ENCODE data around the gene FBXL15.

The FBXL15 gene

GRCh38 chr10:102465466-102465865 is 44.8 kb downstream of the FBXL15 start:
- no peak overlapping the region for H3K27ac ChIP-seq (ENCODE audit: low read length)
- H3K36me3 ChIP-seq (ENCODE audit: control insufficient read depth in 1 of 2, insufficient read depth in 2 of 2, low read length in 2 of 2) = no peaks in the 10 kb centered on the region
- H3K27me3 ChIP-seq (ENCODE audit: low read depth, low read length) = no peaks in the 10 kb centered on the region
- peaks cover 0 to 10% of the 10 kb centered on the region in 2 donors for H3K4me1 ChIP-seq (ENCODE audit: control insufficient read depth in 1 of 2, insufficient read depth in 2 of 2, low read length in 2 of 2)
- H3K4me3 ChIP-seq (ENCODE audit: low read depth in 1 of 2, low read length in 2 of 2) = no peak overlapping the region
- H3K9me3 ChIP-seq (ENCODE audit: control insufficient read depth in 1 of 2, low read length in 2 of 2) = no peaks in the 10 kb centered on the region

- no peak overlapping the region for H3K4me3 ChIP-seq (ENCODE audit: low read depth in 1 of 2, low read length in 2 of 2)
- H3K4me1 ChIP-seq (ENCODE audit: control insufficient read depth in 1 of 2, insufficient read depth in 2 of 2, low read length in 2 of 2) = no peaks in the 10 kb centered on the region
- no peaks in the 10 kb centered on the region for H3K9me3 ChIP-seq (ENCODE audit: control insufficient read depth in 1 of 2, low read length in 2 of 2)
- no peak overlapping the region for H3K27ac ChIP-seq (ENCODE audit: low read length)
- H3K36me3 ChIP-seq (ENCODE audit: control insufficient read depth in 1 of 2, insufficient read depth in 2 of 2, low read length in 2 of 2) = no peaks in the 10 kb centered on the region
- no peaks in the 10 kb centered on the region for H3K27me3 ChIP-seq (ENCODE audit: low read depth, low read length)
Observed at GRCh38 chr10:102467318-102467717, 46.7 kb downstream of the FBXL15 start.

- no peak overlapping the region for H3K27ac ChIP-seq (ENCODE audit: low read length)
- H3K9me3 ChIP-seq (ENCODE audit: control insufficient read depth in 1 of 2, low read length in 2 of 2) = no peaks in the 10 kb centered on the region
- no peaks in the 10 kb centered on the region for H3K27me3 ChIP-seq (ENCODE audit: low read depth, low read length)
- H3K4me3 ChIP-seq (ENCODE audit: low read depth in 1 of 2, low read length in 2 of 2) = peak overlapping the region in 1 of 2 donors; percentile 47
- no peaks in the 10 kb centered on the region for H3K36me3 ChIP-seq (ENCODE audit: control insufficient read depth in 1 of 2, insufficient read depth in 2 of 2, low read length in 2 of 2)
- H3K4me1 ChIP-seq (ENCODE audit: control insufficient read depth in 1 of 2, insufficient read depth in 2 of 2, low read length in 2 of 2) = no peaks in the 10 kb centered on the region
Observed at GRCh38 chr10:102467971-102468438, 47.4 kb downstream of the FBXL15 start.

- Histone ChIP-seq H3K4me1 (ENCODE audit: control insufficient read depth in 1 of 2, insufficient read depth in 2 of 2, low read length in 2 of 2) (no peaks in the 10 kb centered on the region), H3K4me3 (ENCODE audit: low read depth in 1 of 2, low read length in 2 of 2) (no peak overlapping the region), H3K27me3 (ENCODE audit: low read depth, low read length) (no peaks in the 10 kb centered on the region), H3K9me3 (ENCODE audit: control insufficient read depth in 1 of 2, low read length in 2 of 2) (no peaks in the 10 kb centered on the region), H3K27ac (ENCODE audit: low read length) (no peak overlapping the region), H3K36me3 (ENCODE audit: control insufficient read depth in 1 of 2, insufficient read depth in 2 of 2, low read length in 2 of 2) (no peaks in the 10 kb centered on the region)
Observed at GRCh38 chr10:102468683-102469082, 48.0 kb downstream of the FBXL15 start.

GRCh38 chr10:102470579-102471546 is 50.2 kb downstream of the FBXL15 start:
- Histone ChIP-seq H3K4me3 (ENCODE audit: low read depth in 1 of 2, low read length in 2 of 2) (no peak overlapping the region), H3K27me3 (ENCODE audit: low read depth, low read length) (no peaks in the 10 kb centered on the region), H3K36me3 (ENCODE audit: control insufficient read depth in 1 of 2, insufficient read depth in 2 of 2, low read length in 2 of 2) (no peaks in the 10 kb centered on the region), H3K4me1 (ENCODE audit: control insufficient read depth in 1 of 2, insufficient read depth in 2 of 2, low read length in 2 of 2) (no peaks in the 10 kb centered on the region), H3K27ac (ENCODE audit: low read length) (no peak overlapping the region), H3K9me3 (ENCODE audit: control insufficient read depth in 1 of 2, low read length in 2 of 2) (no peaks in the 10 kb centered on the region)

All from muscle layer of duodenum (tissue), 2 donors.